Measurements from ENCODE around the gene ISM2. TPM values are rescaled to one million over a fixed set of nuclear protein-coding genes. Genes with fewer than 3 reads are reported as not detected.

ISM2 gene
- total RNA-seq, 5 donors from 2014 or later (not counting 1 experiment from before 2014, with no cell fraction given): not detected

DNA sequence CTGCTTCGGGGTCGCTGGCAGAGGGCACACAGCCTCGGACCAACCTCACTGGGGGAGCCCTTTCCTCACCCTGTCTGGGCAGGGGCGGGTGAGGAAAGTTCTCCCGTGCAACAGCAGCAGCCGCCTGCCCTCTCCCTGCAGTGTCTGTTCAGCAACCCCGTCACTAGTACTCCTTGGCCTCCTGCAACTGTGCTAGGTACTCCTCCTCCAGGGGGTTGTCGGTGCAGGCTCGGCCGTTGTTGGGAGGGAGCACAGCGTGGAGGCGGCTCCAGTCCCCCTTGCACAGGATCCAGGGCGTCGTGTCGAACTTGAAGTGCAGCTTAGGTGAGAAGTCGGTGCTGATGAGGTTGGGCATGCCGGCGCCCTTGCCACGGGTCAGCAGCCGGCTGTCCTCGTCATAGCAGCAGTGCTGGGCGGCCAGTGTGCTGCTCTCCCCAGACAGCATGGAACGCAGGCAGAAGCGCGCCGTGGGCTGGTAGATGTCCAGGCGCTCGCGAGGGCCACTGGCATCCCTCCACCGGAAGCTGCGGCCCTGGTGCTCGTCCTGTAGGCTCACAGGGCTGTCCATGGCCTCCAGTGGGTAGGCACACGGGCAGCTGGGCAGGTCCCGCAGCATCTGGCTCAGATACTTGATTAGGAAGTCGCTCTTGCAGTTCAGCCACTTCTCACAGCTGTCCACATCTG lies 23.0 kb downstream of the ISM2 start:
- no peak for DNase-seq
- H3K27ac Mint-ChIP-seq: no peak overlapping the region
- no peaks in the 10 kb centered on the region for H3K27me3 Mint-ChIP-seq
- CTCF ChIA-PET: no interaction called here
- Histone ChIP-seq H3K27ac (ENCODE audit: low read length) (no peak overlapping the region), H3K4me1 (ENCODE audit: control insufficient read depth in 1 of 2, extremely low read depth in 1 of 2, insufficient read depth in 2 of 2, low read length in 2 of 2) (no peaks in the 10 kb centered on the region), H3K36me3 (ENCODE audit: control insufficient read depth in 2 of 2, extremely low read depth in 1 of 2, insufficient read depth in 1 of 2, low read length in 1 of 2) (no peaks in the 10 kb centered on the region), H3K4me3 (ENCODE audit: control insufficient read depth in 1 of 2, extremely low read depth in 1 of 2, low read length in 1 of 2) (no peak overlapping the region), H3K9me3 (no peaks in the 10 kb centered on the region), H3K27me3 (replicated peaks in 1 of 2; ENCODE audit: control insufficient read depth in 2 of 2, extremely low read depth in 1 of 2, insufficient read depth in 2 of 2, low read length in 1 of 2) (peaks cover 0 to 10% of the 10 kb centered on the region in 2 experiments)
- POLR2A ChIA-PET: no interaction called here
- no peaks in the 10 kb centered on the region for H3K4me1 Mint-ChIP-seq
- H3K4me3 Mint-ChIP-seq: no peak overlapping the region
- 88% methylated on average over 35 of the region's 35 CpGs for WGBS (ENCODE audit: insufficient coverage)
- H3K9me3 Mint-ChIP-seq: no peaks in the 10 kb centered on the region
- no peak for ATAC-seq (replicated peaks in 1 of 4)
- H3K36me3 Mint-ChIP-seq: no peaks in the 10 kb centered on the region

DNA sequence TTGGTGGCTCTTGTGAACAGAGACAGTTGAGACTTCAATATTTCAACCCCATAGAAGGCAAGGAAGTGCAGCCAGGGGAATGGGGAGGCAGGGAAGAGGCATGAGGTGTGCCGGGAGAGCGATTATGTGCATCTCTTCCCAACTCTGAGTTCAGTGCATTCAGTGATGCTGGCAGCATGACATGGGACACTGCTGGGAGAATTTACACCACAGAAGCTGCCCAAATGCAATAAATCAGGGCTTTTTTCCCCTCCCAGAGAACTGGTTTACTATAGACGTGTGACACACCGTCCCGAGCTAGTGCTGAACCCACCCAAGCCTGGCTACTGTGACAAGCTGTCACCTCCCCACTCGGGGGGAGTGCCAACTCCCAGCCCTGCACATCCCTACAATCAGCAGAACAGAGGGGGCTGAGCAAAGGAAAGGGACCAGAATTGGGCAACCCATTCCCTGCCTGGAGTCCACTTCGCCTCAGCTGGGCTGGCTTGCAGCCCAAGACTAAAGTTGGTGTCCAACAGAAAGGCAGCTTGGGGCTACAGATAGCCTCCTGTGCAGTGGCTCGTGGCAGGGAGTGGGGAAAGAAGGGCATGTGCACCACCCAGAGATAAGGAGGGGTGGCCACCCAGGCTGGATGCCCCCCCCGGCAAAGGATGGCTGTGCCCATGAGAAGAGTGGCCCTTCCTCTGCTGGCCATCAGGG lies 24.0 kb downstream of the ISM2 start:
- Mint-ChIP-seq H3K4me3 (no peak overlapping the region), H3K9me3 (no peaks in the 10 kb centered on the region), H3K36me3 (peaks cover 2% of the 10 kb centered on the region), H3K27ac (no peak overlapping the region), H3K4me1 (no peaks in the 10 kb centered on the region), H3K27me3 (no peaks in the 10 kb centered on the region)
- CTCF ChIA-PET: no interaction called here
- Histone ChIP-seq H3K36me3 (ENCODE audit: control insufficient read depth in 2 of 2, extremely low read depth in 1 of 2, insufficient read depth in 1 of 2, low read length in 1 of 2) (peaks cover 0 to under 1% of the 10 kb centered on the region in 2 donors), H3K27ac (ENCODE audit: low read length) (no peak overlapping the region), H3K9me3 (no peaks in the 10 kb centered on the region), H3K4me3 (ENCODE audit: control insufficient read depth in 1 of 2, extremely low read depth in 1 of 2, low read length in 1 of 2) (no peak overlapping the region), H3K4me1 (ENCODE audit: control insufficient read depth in 1 of 2, extremely low read depth in 1 of 2, insufficient read depth in 2 of 2, low read length in 2 of 2) (no peaks in the 10 kb centered on the region), H3K27me3 (replicated peaks in 1 of 2; ENCODE audit: control insufficient read depth in 2 of 2, extremely low read depth in 1 of 2, insufficient read depth in 2 of 2, low read length in 1 of 2) (peaks cover 0 to 10% of the 10 kb centered on the region in 2 experiments)
- DNase-seq (no peak), ATAC-seq (replicated peaks in 1 of 4) (no peak)
- WGBS (ENCODE audit: insufficient coverage): 77% methylated on average over 9 of the region's 9 CpGs
- POLR2A ChIA-PET: no interaction called here

DNA sequence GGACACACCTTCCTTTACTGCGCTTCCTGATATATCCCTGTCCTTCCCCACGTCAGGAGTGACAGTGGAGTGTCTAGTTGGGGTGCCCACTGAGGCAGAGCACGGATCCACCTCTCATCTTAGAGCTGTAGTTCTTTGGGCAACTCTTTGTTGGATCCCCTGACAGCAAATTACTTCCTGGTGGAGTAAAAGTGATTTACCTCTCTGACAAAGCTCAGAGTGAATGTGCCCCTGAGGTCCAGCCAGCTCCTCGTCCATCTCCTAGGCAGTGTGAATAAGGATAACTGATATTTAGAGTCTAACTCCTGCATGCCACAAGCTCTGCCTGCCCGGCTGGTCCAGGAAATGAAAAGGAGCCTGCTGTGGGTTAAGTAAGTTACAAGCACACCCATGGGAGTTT lies 24.7 kb downstream of the ISM2 start:
- Histone ChIP-seq H3K9me3 (no peaks in the 10 kb centered on the region), H3K4me1 (ENCODE audit: control insufficient read depth in 1 of 2, extremely low read depth in 1 of 2, insufficient read depth in 2 of 2, low read length in 2 of 2) (no peaks in the 10 kb centered on the region), H3K27ac (ENCODE audit: low read length) (no peak overlapping the region), H3K27me3 (replicated peaks in 1 of 2; ENCODE audit: control insufficient read depth in 2 of 2, extremely low read depth in 1 of 2, insufficient read depth in 2 of 2, low read length in 1 of 2) (peaks cover 0 to 10% of the 10 kb centered on the region in 2 experiments), H3K36me3 (ENCODE audit: control insufficient read depth in 2 of 2, extremely low read depth in 1 of 2, insufficient read depth in 1 of 2, low read length in 1 of 2) (peaks cover 4 to 8% of the 10 kb centered on the region in 2 donors), H3K4me3 (ENCODE audit: control insufficient read depth in 1 of 2, extremely low read depth in 1 of 2, low read length in 1 of 2) (no peak overlapping the region)
- Mint-ChIP-seq H3K27me3 (no peaks in the 10 kb centered on the region), H3K4me3 (no peak overlapping the region), H3K27ac (no peak overlapping the region), H3K36me3 (peaks cover 9% of the 10 kb centered on the region), H3K4me1 (no peaks in the 10 kb centered on the region), H3K9me3 (no peaks in the 10 kb centered on the region)
- DNase-seq (no peak), ATAC-seq (replicated peaks in 1 of 4) (no peak)
- CTCF ChIA-PET: no interaction called here
- WGBS (ENCODE audit: insufficient coverage): 90% methylated on average over 2 of the region's 5 CpGs
- POLR2A ChIA-PET: no interaction called here

DNA sequence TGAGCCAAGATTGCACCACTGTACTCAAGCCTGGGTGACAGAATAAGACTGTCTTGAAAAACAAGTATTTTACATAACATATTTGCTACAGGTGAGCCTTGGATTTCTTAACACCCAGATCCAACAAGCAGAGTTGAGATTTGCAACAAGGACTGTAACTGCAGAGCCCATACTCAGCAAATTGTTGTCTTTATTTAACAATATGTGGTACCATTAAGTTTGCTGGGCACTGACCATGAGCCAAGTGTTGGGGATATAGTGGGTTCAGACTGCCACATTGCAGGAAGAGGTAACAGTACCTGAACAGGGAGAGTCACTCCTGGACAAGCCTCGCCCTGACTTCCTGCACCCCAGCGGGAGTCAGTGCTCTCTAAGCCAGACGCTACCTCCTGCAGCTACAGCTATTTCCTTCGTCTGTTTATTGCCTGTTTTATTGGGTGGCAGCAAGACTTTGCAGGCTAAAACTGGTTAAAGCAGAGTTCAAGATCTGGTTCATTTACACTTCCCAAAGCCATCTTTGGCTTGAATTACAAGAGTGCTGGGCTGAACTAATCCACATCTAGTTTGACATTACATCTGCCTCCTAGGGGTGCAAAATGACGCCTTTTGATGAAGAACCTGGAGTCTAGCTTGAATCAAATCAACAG lies 28.3 kb downstream of the ISM2 start:
- ChIA-PET CTCF (no interaction called here), POLR2A (no interaction called here)
- no peaks in the 10 kb centered on the region for H3K4me1 Mint-ChIP-seq
- no peak overlapping the region for H3K27ac Mint-ChIP-seq
- DNase-seq (no peak), ATAC-seq (replicated peaks in 1 of 4) (no peak)
- H3K27ac ChIP-seq (ENCODE audit: low read length): no peak overlapping the region
- H3K4me1 ChIP-seq (ENCODE audit: control insufficient read depth in 1 of 2, extremely low read depth in 1 of 2, insufficient read depth in 2 of 2, low read length in 2 of 2): no peaks in the 10 kb centered on the region
- H3K4me3 ChIP-seq (ENCODE audit: control insufficient read depth in 1 of 2, extremely low read depth in 1 of 2, low read length in 1 of 2): no peak overlapping the region
- no peaks in the 10 kb centered on the region for H3K9me3 Mint-ChIP-seq
- peaks cover 28% of the 10 kb centered on the region for H3K36me3 Mint-ChIP-seq
- peaks cover 0 to 5% of the 10 kb centered on the region in 2 experiments for H3K27me3 ChIP-seq (replicated peaks in 1 of 2; ENCODE audit: control insufficient read depth in 2 of 2, extremely low read depth in 1 of 2, insufficient read depth in 2 of 2, low read length in 1 of 2)
- no peak overlapping the region for H3K4me3 Mint-ChIP-seq
- H3K36me3 ChIP-seq (ENCODE audit: control insufficient read depth in 2 of 2, extremely low read depth in 1 of 2, insufficient read depth in 1 of 2, low read length in 1 of 2): peaks cover 14 to 40% of the 10 kb centered on the region in 2 donors
- no peaks in the 10 kb centered on the region for H3K9me3 ChIP-seq
- no peaks in the 10 kb centered on the region for H3K27me3 Mint-ChIP-seq
- WGBS (ENCODE audit: insufficient coverage): 85% methylated on average over 4 of the region's 5 CpGs

DNA sequence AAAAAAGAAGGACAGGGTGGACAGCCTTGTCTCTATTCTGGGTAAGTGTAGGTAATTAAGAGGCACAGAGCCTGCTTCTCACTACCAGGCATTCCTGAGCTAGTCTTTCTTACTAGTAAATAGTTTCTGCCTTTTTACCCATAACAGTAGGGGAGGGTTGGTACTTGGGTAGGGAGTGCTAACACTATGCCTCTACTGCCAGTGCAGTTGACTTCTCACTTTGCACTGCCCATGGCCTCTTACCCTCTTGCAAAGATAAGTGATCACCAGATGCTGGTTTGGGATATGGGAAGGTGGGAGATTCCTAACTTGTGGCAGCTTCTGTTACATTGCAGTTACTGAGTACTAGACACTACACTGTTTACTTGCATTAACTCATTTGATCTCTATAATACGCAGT lies 29.1 kb downstream of the ISM2 start:
- no CpG with 5 or more reads among the region's 1 CpG for whole genome bisulfite sequencing (ENCODE audit: insufficient coverage)
- H3K9me3 Mint-ChIP-seq: no peaks in the 10 kb centered on the region
- peaks cover 0 to 2% of the 10 kb centered on the region in 2 experiments for H3K27me3 ChIP-seq (replicated peaks in 1 of 2; ENCODE audit: control insufficient read depth in 2 of 2, extremely low read depth in 1 of 2, insufficient read depth in 2 of 2, low read length in 1 of 2)
- no peaks in the 10 kb centered on the region for H3K27me3 Mint-ChIP-seq
- peaks cover 14 to 48% of the 10 kb centered on the region in 2 donors for H3K36me3 ChIP-seq (ENCODE audit: control insufficient read depth in 2 of 2, extremely low read depth in 1 of 2, insufficient read depth in 1 of 2, low read length in 1 of 2)
- H3K9me3 ChIP-seq: no peaks in the 10 kb centered on the region
- ChIA-PET POLR2A (no interaction called here), CTCF (interaction anchor here in 1 of 2 donors (1.5 kb wide), 1 partner anchor 11 kb away, joined by 3 read pairs; the partner anchor contains the start of gene AHSA1)
- no peak overlapping the region for H3K4me3 ChIP-seq (ENCODE audit: control insufficient read depth in 1 of 2, extremely low read depth in 1 of 2, low read length in 1 of 2)
- peaks cover 36% of the 10 kb centered on the region for H3K36me3 Mint-ChIP-seq
- no peaks in the 10 kb centered on the region for H3K4me1 ChIP-seq (ENCODE audit: control insufficient read depth in 1 of 2, extremely low read depth in 1 of 2, insufficient read depth in 2 of 2, low read length in 2 of 2)
- ATAC-seq (replicated peaks in 1 of 4): no peak
- no peaks in the 10 kb centered on the region for H3K4me1 Mint-ChIP-seq
- no peak for DNase-seq
- no peak overlapping the region for H3K4me3 Mint-ChIP-seq
- H3K27ac ChIP-seq (ENCODE audit: low read length): no peak overlapping the region
- no peak overlapping the region for H3K27ac Mint-ChIP-seq

DNA sequence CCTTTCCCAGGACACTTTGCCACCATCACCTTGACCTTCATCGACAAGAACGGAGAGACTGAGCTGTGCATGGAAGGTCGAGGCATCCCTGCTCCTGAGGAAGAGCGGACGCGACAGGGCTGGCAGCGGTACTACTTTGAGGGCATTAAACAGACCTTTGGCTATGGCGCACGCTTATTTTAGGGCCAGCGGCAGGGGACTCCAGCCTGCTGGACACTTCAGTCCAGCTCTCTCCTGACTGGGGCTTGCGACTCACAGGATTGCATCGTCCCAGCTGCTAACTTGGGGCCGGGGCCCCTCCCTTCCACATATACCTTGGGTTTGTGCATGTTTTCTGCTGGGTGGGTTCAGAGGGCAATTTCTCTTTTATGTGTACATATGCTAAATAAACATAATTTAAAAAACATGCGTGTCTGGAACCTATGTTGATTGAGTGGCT lies 29.5 kb downstream of the ISM2 start:
- H3K9me3 ChIP-seq: no peaks in the 10 kb centered on the region
- no peaks in the 10 kb centered on the region for H3K4me1 ChIP-seq (ENCODE audit: control insufficient read depth in 1 of 2, extremely low read depth in 1 of 2, insufficient read depth in 2 of 2, low read length in 2 of 2)
- Mint-ChIP-seq H3K4me3 (no peak overlapping the region), H3K27me3 (no peaks in the 10 kb centered on the region), H3K27ac (no peak overlapping the region), H3K9me3 (no peaks in the 10 kb centered on the region), H3K4me1 (no peaks in the 10 kb centered on the region), H3K36me3 (peaks cover 39% of the 10 kb centered on the region)
- H3K4me3 ChIP-seq (ENCODE audit: control insufficient read depth in 1 of 2, extremely low read depth in 1 of 2, low read length in 1 of 2): no peak overlapping the region
- H3K27me3 ChIP-seq (replicated peaks in 1 of 2; ENCODE audit: control insufficient read depth in 2 of 2, extremely low read depth in 1 of 2, insufficient read depth in 2 of 2, low read length in 1 of 2): no peaks in the 10 kb centered on the region
- POLR2A ChIA-PET: no interaction called here
- DNase-seq (no peak), ATAC-seq (replicated peaks in 1 of 4) (no peak)
- 98% methylated on average over 9 of the region's 14 CpGs for WGBS (ENCODE audit: insufficient coverage)
- peaks cover 14 to 52% of the 10 kb centered on the region in 2 donors for H3K36me3 ChIP-seq (ENCODE audit: control insufficient read depth in 2 of 2, extremely low read depth in 1 of 2, insufficient read depth in 1 of 2, low read length in 1 of 2)
- no peak overlapping the region for H3K27ac ChIP-seq (ENCODE audit: low read length)
- CTCF ChIA-PET: interaction anchor here in 1 of 2 donors (0.7 to 1.5 kb wide), 2 partner anchors 11 to 201 kb away, joined by 3 read pairs; partner anchors contain the start of gene AHSA1
